ENCODE results near the gene GABPB1.
A peak's percentile ranks its signal among the peaks of the same experiment; 100 is the strongest.

GABPB1 gene

DNA sequence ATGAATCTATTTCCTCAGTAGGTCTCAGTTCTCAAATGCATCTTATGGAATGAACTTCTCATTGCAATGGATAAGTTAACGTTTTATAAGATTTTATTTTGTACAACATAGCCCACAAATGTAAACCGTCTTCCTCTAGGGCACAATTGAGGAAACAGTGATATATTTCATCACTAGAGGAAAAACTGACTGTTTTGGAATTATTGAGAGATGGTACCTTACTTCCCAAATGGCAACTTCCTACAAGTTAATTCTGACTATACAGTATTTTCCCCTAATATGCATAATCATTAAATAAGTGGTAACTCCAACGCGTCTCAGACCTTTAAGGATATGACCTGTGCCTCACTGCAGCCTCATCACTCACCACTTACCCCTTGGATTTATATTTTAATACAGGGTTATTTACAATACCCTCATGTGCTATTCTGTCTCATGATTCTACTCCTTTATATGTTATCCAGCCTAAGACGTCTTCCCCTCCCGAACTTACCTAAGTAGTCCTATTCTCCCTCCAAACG, 13.3 kb downstream of the GABPB1 start:
- no peak overlapping the region for H3K18ac ChIP-seq (ENCODE audit: low read length)
- H3K79me1 ChIP-seq (ENCODE audit: low read length): peaks cover 2% of the 10 kb centered on the region
- no peak overlapping the region for H2AK5ac ChIP-seq (ENCODE audit: low read length)
- H3K27me3 ChIP-seq (ENCODE audit: insufficient read depth, low read length, poor library complexity): no peaks in the 10 kb centered on the region
- no peak overlapping the region for H3K4ac ChIP-seq (ENCODE audit: low read depth, low read length)
- no peak overlapping the region for H4K8ac ChIP-seq (ENCODE audit: low read depth, low read length)
- no peaks in the 10 kb centered on the region for H3K36me3 ChIP-seq (ENCODE audit: control insufficient read depth, insufficient read depth, low read length)
- no peak overlapping the region for H2BK15ac ChIP-seq (replicated peaks; ENCODE audit: low read depth)
- H2BK5ac ChIP-seq (ENCODE audit: low read length): no peak overlapping the region
- WGBS (ENCODE audit: extremely low coverage, insufficient coverage, low lambda C conversion rate): no CpG with 5 or more reads among the region's 7 CpGs
- peaks cover 5% of the 10 kb centered on the region for H3K79me2 ChIP-seq (ENCODE audit: control insufficient read depth, insufficient read depth, low read length)
- no peaks in the 10 kb centered on the region for H3K4me1 ChIP-seq (ENCODE audit: control insufficient read depth, low read depth, low read length)
- no peak overlapping the region for H3K56ac ChIP-seq (ENCODE audit: low read length)
- no peak overlapping the region for H4K5ac ChIP-seq (ENCODE audit: low read length)
- no peak for DNase-seq
- no peak overlapping the region for H3K9ac ChIP-seq (ENCODE audit: low read length)
- H2BK120ac ChIP-seq (ENCODE audit: low read depth, low read length): no peak overlapping the region
- H3K4me2 ChIP-seq (ENCODE audit: low read length): no peak overlapping the region
- no peak overlapping the region for H3K23ac ChIP-seq (ENCODE audit: low read length)
- no peak overlapping the region for H3K4me3 ChIP-seq (ENCODE audit: low read length)
- no peak overlapping the region for H3K27ac ChIP-seq (ENCODE audit: low read depth, low read length)

DNA sequence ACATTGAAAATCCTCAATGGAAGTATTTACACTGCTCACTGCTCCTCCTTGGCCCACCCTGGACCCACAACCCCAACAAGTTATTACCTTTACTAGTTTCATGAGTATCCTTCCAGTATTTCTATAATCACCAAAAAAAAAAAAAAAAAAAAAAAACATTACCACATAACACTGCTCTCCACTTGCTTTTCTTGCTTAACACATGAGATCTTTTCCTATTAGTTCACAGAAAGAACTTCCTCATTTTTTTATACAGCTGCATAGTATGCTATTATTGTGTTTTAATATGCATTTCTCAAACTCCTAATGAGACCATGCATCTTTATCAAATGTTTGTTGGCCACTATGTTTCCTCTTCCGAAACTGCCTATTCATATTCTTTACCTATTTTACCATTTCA, 14.6 kb downstream of the GABPB1 start:
- H3K27ac ChIP-seq (ENCODE audit: low read depth, low read length): no peak overlapping the region
- no peak overlapping the region for H3K4ac ChIP-seq (ENCODE audit: low read depth, low read length)
- no peak overlapping the region for H3K4me3 ChIP-seq (ENCODE audit: low read length)
- peaks cover 2% of the 10 kb centered on the region for H3K79me1 ChIP-seq (ENCODE audit: low read length)
- no peak overlapping the region for H3K23ac ChIP-seq (ENCODE audit: low read length)
- H3K18ac ChIP-seq (ENCODE audit: low read length): no peak overlapping the region
- WGBS (ENCODE audit: extremely low coverage, insufficient coverage, low lambda C conversion rate): no CpG with 5 or more reads among the region's 1 CpG
- H4K5ac ChIP-seq (ENCODE audit: low read length): no peak overlapping the region
- no peaks in the 10 kb centered on the region for H3K27me3 ChIP-seq (ENCODE audit: insufficient read depth, low read length, poor library complexity)
- H2AK5ac ChIP-seq (ENCODE audit: low read length): no peak overlapping the region
- H3K36me3 ChIP-seq (ENCODE audit: control insufficient read depth, insufficient read depth, low read length): no peaks in the 10 kb centered on the region
- no peak overlapping the region for H3K4me2 ChIP-seq (ENCODE audit: low read length)
- no peak overlapping the region for H3K9ac ChIP-seq (ENCODE audit: low read length)
- DNase-seq: no peak
- no peak overlapping the region for H2BK120ac ChIP-seq (ENCODE audit: low read depth, low read length)
- H3K79me2 ChIP-seq (ENCODE audit: control insufficient read depth, insufficient read depth, low read length): peaks cover 5% of the 10 kb centered on the region
- H3K4me1 ChIP-seq (ENCODE audit: control insufficient read depth, low read depth, low read length): no peaks in the 10 kb centered on the region
- H4K8ac ChIP-seq (ENCODE audit: low read depth, low read length): no peak overlapping the region
- H3K56ac ChIP-seq (ENCODE audit: low read length): no peak overlapping the region
- no peak overlapping the region for H2BK5ac ChIP-seq (ENCODE audit: low read length)
- no peak overlapping the region for H2BK15ac ChIP-seq (replicated peaks; ENCODE audit: low read depth)

DNA sequence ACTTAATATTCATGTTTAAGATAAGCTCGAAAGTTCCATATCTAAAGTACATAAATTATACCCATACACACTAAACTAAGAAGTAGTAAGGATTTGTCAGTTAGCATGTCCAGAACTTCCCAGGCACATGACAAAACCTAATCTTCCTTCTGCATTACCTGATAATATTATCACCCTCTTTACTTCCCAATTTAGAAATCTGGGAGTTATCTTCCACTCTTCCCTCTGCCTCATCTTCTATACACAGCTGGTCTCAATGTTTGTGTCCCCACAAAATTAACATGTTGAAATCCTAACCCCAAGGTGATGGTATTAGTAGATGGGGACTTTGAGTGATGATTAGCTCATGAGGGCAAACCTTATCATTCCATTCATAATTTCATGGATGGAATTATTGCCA, 15.3 kb downstream of the GABPB1 start:
- no peak overlapping the region for H3K18ac ChIP-seq (ENCODE audit: low read length)
- H3K79me1 ChIP-seq (ENCODE audit: low read length): peaks cover 4% of the 10 kb centered on the region
- H4K5ac ChIP-seq (ENCODE audit: low read length): no peak overlapping the region
- no peak overlapping the region for H3K4ac ChIP-seq (ENCODE audit: low read depth, low read length)
- no peak overlapping the region for H3K9ac ChIP-seq (ENCODE audit: low read length)
- no peak for DNase-seq
- H3K4me1 ChIP-seq (ENCODE audit: control insufficient read depth, low read depth, low read length): no peaks in the 10 kb centered on the region
- no peak overlapping the region for H3K56ac ChIP-seq (ENCODE audit: low read length)
- no peak overlapping the region for H2BK120ac ChIP-seq (ENCODE audit: low read depth, low read length)
- H3K4me2 ChIP-seq (ENCODE audit: low read length): no peak overlapping the region
- no peak overlapping the region for H3K4me3 ChIP-seq (ENCODE audit: low read length)
- H3K36me3 ChIP-seq (ENCODE audit: control insufficient read depth, insufficient read depth, low read length): no peaks in the 10 kb centered on the region
- H3K27ac ChIP-seq (ENCODE audit: low read depth, low read length): no peak overlapping the region
- no CpG with 5 or more reads among the region's 1 CpG for WGBS (ENCODE audit: extremely low coverage, insufficient coverage, low lambda C conversion rate)
- H2BK5ac ChIP-seq (ENCODE audit: low read length): no peak overlapping the region
- no peak overlapping the region for H3K23ac ChIP-seq (ENCODE audit: low read length)
- H3K27me3 ChIP-seq (ENCODE audit: insufficient read depth, low read length, poor library complexity): no peaks in the 10 kb centered on the region
- H3K79me2 ChIP-seq (ENCODE audit: control insufficient read depth, insufficient read depth, low read length): peaks cover 3% of the 10 kb centered on the region
- H4K8ac ChIP-seq (ENCODE audit: low read depth, low read length): no peak overlapping the region
- no peak overlapping the region for H2BK15ac ChIP-seq (replicated peaks; ENCODE audit: low read depth)
- no peak overlapping the region for H2AK5ac ChIP-seq (ENCODE audit: low read length)

DNA sequence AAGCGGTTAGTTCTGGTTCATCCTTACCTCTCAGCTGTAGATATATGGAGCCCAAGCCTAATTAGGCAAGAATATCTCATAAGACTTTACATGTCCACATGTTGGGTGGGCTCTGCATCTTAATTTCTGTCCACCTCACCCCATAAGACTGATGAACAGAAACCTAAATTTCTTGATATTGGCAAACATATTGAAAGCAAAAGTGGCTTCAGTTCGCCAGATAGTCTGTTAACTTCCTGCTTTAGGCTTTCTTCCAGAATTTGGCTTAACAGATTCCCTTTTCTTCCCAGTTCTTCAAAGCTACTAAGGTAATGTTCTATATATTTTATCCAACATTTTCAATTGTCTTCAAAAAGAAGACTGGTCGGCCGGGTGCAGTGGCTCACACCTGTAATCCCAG, 19.7 kb downstream of the GABPB1 start:
- H3K4me3 ChIP-seq (ENCODE audit: low read length): no peak overlapping the region
- no peak overlapping the region for H3K56ac ChIP-seq (ENCODE audit: low read length)
- no peaks in the 10 kb centered on the region for H3K27me3 ChIP-seq (ENCODE audit: insufficient read depth, low read length, poor library complexity)
- no peak overlapping the region for H2BK5ac ChIP-seq (ENCODE audit: low read length)
- H3K79me1 ChIP-seq (ENCODE audit: low read length): peaks cover 5% of the 10 kb centered on the region
- H3K23ac ChIP-seq (ENCODE audit: low read length): no peak overlapping the region
- no peaks in the 10 kb centered on the region for H3K36me3 ChIP-seq (ENCODE audit: control insufficient read depth, insufficient read depth, low read length)
- no CpG with 5 or more reads among the region's 4 CpGs for WGBS (ENCODE audit: extremely low coverage, insufficient coverage, low lambda C conversion rate)
- no peak overlapping the region for H2AK5ac ChIP-seq (ENCODE audit: low read length)
- no peak overlapping the region for H2BK120ac ChIP-seq (ENCODE audit: low read depth, low read length)
- no peak overlapping the region for H4K5ac ChIP-seq (ENCODE audit: low read length)
- no peak overlapping the region for H3K4ac ChIP-seq (ENCODE audit: low read depth, low read length)
- H3K27ac ChIP-seq (ENCODE audit: low read depth, low read length): no peak overlapping the region
- no peak overlapping the region for H3K9ac ChIP-seq (ENCODE audit: low read length)
- H4K8ac ChIP-seq (ENCODE audit: low read depth, low read length): no peak overlapping the region
- H2BK15ac ChIP-seq (replicated peaks; ENCODE audit: low read depth): no peak overlapping the region
- H3K4me2 ChIP-seq (ENCODE audit: low read length): no peak overlapping the region
- DNase-seq: no peak
- no peak overlapping the region for H3K18ac ChIP-seq (ENCODE audit: low read length)
- no peaks in the 10 kb centered on the region for H3K4me1 ChIP-seq (ENCODE audit: control insufficient read depth, low read depth, low read length)
- H3K79me2 ChIP-seq (ENCODE audit: control insufficient read depth, insufficient read depth, low read length): no peaks in the 10 kb centered on the region

DNA sequence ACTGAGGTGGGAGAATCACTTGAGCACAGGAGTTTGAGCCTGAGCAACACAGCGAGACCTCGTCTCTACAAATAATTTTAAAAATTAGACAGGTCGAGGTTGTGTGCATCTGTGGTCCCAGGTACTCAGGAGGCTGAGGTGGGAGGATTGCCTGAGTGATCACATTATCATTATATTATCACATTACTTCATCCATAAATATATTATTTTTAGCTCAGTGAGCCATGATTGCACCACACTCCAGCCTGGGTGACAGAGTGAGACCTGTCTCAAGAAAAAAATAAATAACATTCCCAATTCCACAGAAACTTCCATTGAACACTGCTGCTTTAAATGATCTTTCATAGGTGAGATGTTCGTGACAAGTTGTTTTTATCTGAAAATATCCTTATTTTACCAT, 21.8 kb downstream of the GABPB1 start:
- DNase-seq: no peak

DNA sequence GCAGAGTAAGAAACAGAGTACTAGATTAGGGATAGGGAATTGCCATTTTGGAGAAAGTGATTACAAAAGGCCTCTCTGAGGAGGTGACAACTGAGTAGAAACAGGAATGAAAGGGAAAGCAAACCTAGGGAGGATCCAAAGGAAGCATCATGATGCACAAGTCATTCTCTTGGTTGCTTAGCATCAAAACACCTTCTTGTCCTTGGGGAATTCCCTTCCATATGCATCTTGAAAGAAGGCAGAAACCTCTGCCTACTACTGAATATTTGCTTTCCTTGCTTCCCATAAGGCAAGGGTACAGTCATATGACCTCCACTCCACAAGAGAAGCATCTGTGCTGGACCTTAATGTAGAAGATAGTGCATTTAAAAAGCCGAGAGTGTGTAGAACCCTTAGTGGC, 24.1 kb downstream of the GABPB1 start:
- no peak overlapping the region for H2BK5ac ChIP-seq (ENCODE audit: low read length)
- no peak overlapping the region for H3K4ac ChIP-seq (ENCODE audit: low read depth, low read length)
- no peak overlapping the region for H2AK5ac ChIP-seq (ENCODE audit: low read length)
- no peak overlapping the region for H3K56ac ChIP-seq (ENCODE audit: low read length)
- H4K8ac ChIP-seq (ENCODE audit: low read depth, low read length): no peak overlapping the region
- H3K79me2 ChIP-seq (ENCODE audit: control insufficient read depth, insufficient read depth, low read length): no peaks in the 10 kb centered on the region
- H3K23ac ChIP-seq (ENCODE audit: low read length): no peak overlapping the region
- H3K79me1 ChIP-seq (ENCODE audit: low read length): peaks cover 5% of the 10 kb centered on the region
- H3K4me3 ChIP-seq (ENCODE audit: low read length): no peak overlapping the region
- no peaks in the 10 kb centered on the region for H3K27me3 ChIP-seq (ENCODE audit: insufficient read depth, low read length, poor library complexity)
- H3K36me3 ChIP-seq (ENCODE audit: control insufficient read depth, insufficient read depth, low read length): no peaks in the 10 kb centered on the region
- H2BK15ac ChIP-seq (replicated peaks; ENCODE audit: low read depth): no peak overlapping the region
- H3K27ac ChIP-seq (ENCODE audit: low read depth, low read length): no peak overlapping the region
- no CpG with 5 or more reads among the region's 1 CpG for WGBS (ENCODE audit: extremely low coverage, insufficient coverage, low lambda C conversion rate)
- H3K9ac ChIP-seq (ENCODE audit: low read length): no peak overlapping the region
- H3K18ac ChIP-seq (ENCODE audit: low read length): no peak overlapping the region
- H4K5ac ChIP-seq (ENCODE audit: low read length): no peak overlapping the region
- no peaks in the 10 kb centered on the region for H3K4me1 ChIP-seq (ENCODE audit: control insufficient read depth, low read depth, low read length)
- peak; percentile 52 for DNase-seq
- H2BK120ac ChIP-seq (ENCODE audit: low read depth, low read length): no peak overlapping the region
- no peak overlapping the region for H3K4me2 ChIP-seq (ENCODE audit: low read length)

More for the DNA sequence above, 21.8 kb downstream of the GABPB1 start:
- no peaks in the 10 kb centered on the region for H3K27me3 ChIP-seq (ENCODE audit: insufficient read depth, low read length, poor library complexity)
- H3K4ac ChIP-seq (ENCODE audit: low read depth, low read length): no peak overlapping the region
- no CpG with 5 or more reads among the region's 4 CpGs for WGBS (ENCODE audit: extremely low coverage, insufficient coverage, low lambda C conversion rate)
- no peak overlapping the region for H3K4me2 ChIP-seq (ENCODE audit: low read length)
- H3K9ac ChIP-seq (ENCODE audit: low read length): no peak overlapping the region
- H4K5ac ChIP-seq (ENCODE audit: low read length): no peak overlapping the region
- H3K56ac ChIP-seq (ENCODE audit: low read length): no peak overlapping the region
- H3K79me1 ChIP-seq (ENCODE audit: low read length): peaks cover 5% of the 10 kb centered on the region
- H4K8ac ChIP-seq (ENCODE audit: low read depth, low read length): no peak overlapping the region
- H2BK5ac ChIP-seq (ENCODE audit: low read length): no peak overlapping the region
- H3K79me2 ChIP-seq (ENCODE audit: control insufficient read depth, insufficient read depth, low read length): no peaks in the 10 kb centered on the region
- no peak overlapping the region for H3K23ac ChIP-seq (ENCODE audit: low read length)
- no peak overlapping the region for H2AK5ac ChIP-seq (ENCODE audit: low read length)
- H2BK120ac ChIP-seq (ENCODE audit: low read depth, low read length): no peak overlapping the region
- no peaks in the 10 kb centered on the region for H3K4me1 ChIP-seq (ENCODE audit: control insufficient read depth, low read depth, low read length)
- H2BK15ac ChIP-seq (replicated peaks; ENCODE audit: low read depth): no peak overlapping the region
- no peaks in the 10 kb centered on the region for H3K36me3 ChIP-seq (ENCODE audit: control insufficient read depth, insufficient read depth, low read length)
- H3K18ac ChIP-seq (ENCODE audit: low read length): no peak overlapping the region
- H3K27ac ChIP-seq (ENCODE audit: low read depth, low read length): no peak overlapping the region
- H3K4me3 ChIP-seq (ENCODE audit: low read length): no peak overlapping the region

Measured in mesendoderm (in vitro differentiated cells).